Measurements from ENCODE around the gene AADACL4.

AADACL4 gene

DNA sequence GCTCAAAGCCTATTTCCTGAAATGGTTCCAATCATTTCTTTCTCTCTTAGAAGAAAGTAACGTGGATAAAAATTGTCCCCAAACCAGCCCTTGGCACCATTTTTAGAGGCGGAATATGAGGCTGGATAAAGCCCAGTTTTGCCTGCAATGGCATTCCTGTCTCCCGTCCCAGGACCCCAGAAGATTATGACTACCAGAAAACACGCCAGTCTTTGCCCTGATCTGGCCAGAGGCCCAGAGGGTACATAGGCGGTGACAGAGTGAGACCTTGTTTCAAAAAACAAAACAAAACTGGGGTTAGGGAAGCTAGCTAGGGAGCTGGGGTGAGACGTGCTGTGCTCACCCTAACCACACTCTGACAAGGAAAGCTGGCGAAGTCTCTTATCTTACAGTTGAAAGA is at the start of gene AADACL4:
Gene AADACL4, plus strand, starts transcription at position 301 of the 400 bp plus-strand sequence. CDS start 462 bp downstream, outside the sequence.
- DNase-seq, result no peak

GRCh38 chr1:12594490-12594889 is 49.4 kb upstream of the AADACL4 start:
- no peak for DNase-seq

- DNase-seq, result peak; percentile 92
Observed at GRCh38 chr1:12594966-12595756, 48.7 kb upstream of the AADACL4 start.

GRCh38 chr1:12595757-12596006 is 48.2 kb upstream of the AADACL4 start:
- DNase-seq, result no peak

DNA sequence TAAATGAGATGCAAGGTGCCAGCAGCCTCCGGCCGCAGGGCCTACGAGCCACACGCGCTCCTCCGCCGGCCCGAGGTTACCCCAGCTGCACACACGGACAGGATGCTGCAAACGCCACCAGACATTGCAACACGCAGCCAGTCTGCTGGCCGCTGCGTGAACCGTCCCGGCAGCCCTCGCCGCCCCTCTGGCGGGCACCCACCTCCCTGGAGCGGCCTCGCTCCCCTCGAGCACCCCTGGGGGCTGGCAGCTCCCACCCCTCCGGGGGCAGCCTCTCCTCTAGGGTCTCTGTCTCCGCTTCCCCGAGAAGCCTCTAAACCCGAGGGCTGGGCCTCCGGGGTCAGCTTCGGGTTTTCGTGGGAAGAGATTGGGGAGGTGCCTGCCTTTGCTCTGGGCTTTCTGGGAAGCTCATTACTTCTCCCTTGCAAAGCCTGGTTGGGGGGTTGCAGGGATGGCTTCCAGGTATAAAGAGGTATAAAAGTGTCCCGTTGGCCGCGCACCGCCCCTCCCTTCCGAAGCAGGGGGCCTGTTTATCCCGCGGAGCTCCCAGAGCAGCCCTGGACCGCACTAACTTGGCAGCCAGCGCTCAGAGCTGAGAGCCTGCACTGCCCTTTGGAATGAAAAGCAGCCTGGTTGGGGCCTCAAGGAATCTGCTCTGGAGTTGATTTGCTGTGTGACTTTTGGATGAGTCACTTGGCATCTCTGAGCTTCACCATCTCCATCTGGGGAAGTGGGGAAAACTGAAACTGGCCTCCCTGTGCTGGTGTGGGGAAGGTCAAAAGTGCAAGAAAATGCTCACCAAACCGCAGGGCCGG is 47.7 kb upstream of the AADACL4 start:
- DNase-seq, result peak; percentile 91

GRCh38 chr1:12597792-12598191 is 46.1 kb upstream of the AADACL4 start:
- DNase-seq, result no peak

DNA sequence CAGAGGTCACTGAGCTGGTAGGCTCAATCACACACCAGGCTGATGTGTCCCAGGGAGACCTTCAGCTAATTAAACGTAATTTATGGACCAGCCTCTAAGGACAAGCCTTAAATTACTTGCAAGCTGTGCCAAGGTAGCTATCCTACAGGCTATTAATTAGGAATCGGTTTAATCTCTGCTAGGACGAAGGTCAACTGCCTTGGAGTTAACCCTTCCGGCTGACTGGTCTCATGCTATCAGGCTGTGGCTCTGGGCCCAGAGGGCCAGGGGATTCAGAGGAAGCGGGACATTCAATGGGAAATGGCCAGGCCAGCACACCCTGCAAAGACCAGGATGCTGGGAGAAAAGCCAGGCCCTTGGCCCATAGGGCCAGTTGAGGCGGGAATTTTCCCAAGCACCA is 44.9 kb upstream of the AADACL4 start:
- no peak for DNase-seq

GRCh38 chr1:12599657-12600056 is 44.2 kb upstream of the AADACL4 start:
- no peak for DNase-seq

GRCh38 chr1:12600335-12600734 is 43.5 kb upstream of the AADACL4 start:
- no peak for DNase-seq

DNA sequence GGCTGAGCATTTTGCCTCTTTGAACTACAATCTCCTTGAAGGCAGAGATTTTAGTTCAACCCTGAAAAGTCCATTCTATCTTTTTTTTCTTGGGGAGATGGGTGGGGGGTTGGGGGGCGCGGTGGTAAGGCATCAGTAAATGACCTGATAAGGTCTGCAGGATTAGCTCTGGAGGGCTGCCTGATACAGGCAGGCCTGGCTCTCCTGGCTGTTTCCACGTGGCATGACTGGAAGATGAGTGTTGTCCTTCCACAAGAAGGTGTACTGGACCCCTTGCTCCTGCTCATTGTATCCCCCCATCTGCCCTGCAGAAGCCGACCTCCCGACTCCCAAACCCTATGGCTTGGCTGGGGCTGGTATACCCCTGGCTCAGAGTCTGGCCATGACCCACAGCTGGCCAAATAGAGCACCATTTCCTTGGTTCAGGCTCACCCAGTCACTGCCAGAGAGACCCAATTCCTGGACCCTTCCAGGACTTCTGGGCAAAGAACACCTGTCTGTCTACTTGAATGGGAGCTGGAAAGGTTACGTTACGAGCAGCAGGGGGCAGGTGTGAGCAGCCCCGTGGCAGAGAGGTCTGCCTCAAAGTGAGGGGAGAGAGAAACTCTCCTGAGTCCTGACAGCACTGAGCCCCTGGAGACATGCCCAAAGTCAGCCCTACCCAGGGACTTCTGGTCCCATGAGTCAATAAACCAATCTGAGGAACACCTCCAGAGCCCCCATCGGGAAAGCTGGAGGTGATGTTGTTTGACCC is 42.8 kb upstream of the AADACL4 start:
- no peak for DNase-seq

- DNase-seq, result peak; percentile 62
Observed at GRCh38 chr1:12601700-12602658, 41.9 kb upstream of the AADACL4 start.

DNA sequence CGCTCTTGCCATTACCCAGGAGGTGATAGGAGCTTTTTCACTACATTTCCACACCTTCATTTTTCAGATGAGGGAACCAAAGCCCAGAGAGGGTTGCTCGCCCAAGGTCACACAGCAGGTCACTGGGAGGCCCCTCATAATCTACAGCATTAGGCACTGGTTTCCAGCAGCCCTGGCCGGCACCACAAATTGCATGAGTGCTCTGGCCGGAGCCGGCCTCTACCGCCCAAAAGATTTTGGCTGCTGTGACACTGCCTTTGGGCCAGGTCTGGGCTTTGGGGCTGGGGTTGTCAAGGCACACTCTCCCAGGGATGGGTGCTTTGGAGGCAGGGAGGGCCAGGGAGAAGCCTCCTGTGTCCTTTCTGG is 41.2 kb upstream of the AADACL4 start:
- no peak for DNase-seq

GRCh38 chr1:12603224-12603623 is 40.7 kb upstream of the AADACL4 start:
- no peak for DNase-seq

DNA sequence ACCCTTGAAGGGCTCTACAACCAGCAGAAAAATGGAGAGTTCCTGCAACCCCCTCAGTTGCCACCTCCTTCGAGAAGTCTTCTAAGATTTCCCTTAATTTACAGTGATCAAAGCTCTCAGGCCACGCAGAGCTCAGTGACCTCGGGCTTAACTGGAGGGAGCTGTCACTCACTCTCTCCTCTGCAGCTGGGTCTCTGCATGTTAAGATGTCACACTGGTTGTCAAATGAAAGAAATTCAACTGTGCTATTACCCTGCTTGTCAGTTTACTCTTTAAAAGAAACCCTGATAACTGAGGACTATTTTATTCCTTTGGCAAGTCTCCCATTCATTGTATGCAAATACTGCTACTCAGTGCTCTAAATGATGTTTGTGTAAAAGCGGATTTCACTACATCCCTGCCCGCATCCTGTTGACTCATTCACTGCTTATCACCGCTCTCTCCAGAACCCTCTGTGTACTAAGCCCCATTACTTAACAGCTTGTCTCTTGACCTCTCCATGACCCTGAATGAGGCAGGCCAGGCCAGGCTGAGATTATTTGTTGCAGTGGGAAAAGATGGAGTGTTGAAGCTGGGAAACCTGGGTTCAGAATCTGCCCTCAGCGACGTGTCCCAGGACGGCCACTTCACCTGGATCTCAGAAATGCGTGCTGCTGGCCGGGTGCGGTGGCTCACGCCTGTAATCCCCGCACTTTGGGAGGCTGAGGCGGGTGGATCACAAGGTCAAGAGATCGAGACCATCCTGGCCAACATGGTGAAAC is 39.6 kb upstream of the AADACL4 start:
- DNase-seq, result no peak

DNA sequence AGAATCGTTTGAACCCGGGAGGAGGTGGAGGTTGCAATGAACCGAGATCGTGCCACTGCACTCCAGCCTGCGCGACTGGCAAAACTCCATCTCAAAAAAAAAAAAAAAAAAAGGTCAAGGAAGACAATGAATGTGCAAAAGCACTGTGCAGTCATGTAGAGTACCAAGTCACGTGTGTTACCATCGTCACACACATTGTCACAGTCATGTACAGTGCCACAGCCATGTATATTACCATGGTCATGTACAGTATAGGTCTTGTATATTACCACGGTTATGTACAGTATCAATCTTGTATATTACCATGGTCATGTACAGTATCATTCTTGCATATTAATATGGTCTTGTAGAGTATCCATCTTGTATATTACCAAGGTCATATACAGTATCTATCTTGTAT is 38.9 kb upstream of the AADACL4 start:
- no peak for DNase-seq

DNA sequence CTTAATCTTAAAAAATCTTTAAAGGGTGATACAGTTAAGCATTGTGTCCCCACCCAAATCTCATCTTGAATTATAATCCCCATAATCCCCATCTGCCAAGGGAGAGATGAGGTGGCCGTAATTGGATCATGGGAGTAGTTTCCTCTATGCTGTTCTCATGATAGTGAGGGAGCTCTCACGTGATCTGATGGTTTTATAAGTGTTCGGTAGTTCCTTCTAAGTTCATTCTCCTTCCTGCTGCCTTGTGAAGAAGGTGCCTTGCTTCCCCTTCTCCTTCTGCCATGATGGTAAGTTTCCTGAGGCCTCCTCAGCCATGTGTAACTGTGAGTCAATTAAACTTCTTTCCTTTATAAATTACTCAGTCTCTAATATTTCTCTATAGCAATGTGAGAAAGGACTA is 36.6 kb upstream of the AADACL4 start:
- DNase-seq, result no peak

DNA sequence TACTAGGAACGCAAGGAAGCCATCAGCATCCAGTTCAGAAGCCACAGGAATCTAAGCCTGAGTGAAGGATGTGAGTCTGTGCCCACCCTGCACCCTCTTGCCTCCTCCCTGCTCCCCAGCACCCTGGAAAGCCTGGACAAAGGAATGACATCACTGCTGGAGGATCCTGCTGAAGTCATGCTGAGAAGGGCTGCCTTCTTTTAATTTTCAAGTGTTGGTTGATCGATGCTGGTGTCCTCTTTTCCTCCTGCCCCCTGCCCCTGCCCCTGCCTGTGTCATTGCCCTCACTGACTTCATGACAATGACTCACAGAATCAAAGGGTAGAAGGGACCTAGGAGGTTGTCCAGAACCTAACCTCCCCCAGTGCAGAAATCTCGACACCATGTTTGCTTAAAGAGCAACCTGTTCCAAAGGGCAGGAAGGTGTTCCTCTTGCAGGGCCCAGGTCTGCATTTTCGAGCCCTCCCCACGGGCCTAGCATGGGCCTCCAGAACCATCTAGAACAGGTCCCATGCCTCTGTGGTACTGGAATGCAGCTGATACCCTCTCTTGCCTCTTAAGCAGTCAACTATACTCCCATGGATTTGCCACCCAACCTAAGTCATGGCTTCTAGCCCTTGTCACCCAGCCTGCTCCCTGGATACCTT is 35.5 kb upstream of the AADACL4 start:
- no peak for DNase-seq

GRCh38 chr1:12609469-12610003 is 34.3 kb upstream of the AADACL4 start:
- no peak for DNase-seq

GRCh38 chr1:12610305-12610935 is 33.5 kb upstream of the AADACL4 start:
- DNase-seq, result no peak

- no peak for DNase-seq
Observed at GRCh38 chr1:12610941-12611340, 32.9 kb upstream of the AADACL4 start.

Measured in left hindlimb (tissue), 1 donor.